ENCODE measurements around the gene HTRA1.

DNA sequence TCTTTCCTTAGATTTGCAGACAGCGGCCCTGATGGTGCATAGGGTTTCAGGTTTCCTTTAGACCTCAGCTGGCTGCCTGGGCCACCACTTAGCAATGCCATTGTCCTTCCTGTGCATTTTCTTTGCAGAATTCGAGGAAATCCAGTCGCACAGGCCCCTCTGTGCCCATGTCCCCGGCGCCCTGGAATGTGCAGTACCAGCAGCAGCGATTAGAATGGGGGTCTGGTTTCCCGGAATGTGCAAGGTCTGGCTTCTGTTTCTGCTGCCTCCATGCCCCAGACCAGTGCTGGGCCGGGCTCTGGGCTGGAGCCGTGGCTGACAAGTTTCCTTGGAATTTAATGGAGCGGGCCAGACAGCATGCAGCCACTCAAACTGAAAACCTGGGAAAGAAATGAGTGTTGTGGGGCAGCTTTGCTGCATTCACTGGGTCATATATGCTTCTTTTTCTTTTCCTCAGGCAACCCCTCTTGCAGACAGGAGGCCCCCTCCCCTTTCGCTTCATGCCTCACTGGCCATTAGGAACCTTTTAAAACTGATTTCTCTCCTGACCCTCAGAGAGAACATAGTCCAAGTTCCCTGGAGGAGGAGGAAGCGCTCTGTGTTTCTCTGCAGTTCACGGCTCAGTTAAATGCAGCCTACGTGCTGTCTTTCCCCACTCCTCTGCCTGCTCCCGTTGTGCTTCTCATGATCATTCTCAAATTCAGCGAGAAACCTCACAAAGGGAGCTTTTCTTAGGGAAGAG, 14.4 kb downstream of the HTRA1 start:
- TF ChIP-seq GATA2 (IDR thresholded peaks at IDR 0.05; ENCODE audit: low read depth, low read length) (no peak), GATA3 (IDR thresholded peaks at IDR 0.05; ENCODE audit: low read depth, low read length) (no peak)
